Measurements from ENCODE around the gene MCCD1.
"Not testable (repeated sequence)": the region's sequence is repeated elsewhere in the genome, so short reads cannot be mapped to it uniquely, and the experiment has no call there.

The MCCD1 gene

DNA sequence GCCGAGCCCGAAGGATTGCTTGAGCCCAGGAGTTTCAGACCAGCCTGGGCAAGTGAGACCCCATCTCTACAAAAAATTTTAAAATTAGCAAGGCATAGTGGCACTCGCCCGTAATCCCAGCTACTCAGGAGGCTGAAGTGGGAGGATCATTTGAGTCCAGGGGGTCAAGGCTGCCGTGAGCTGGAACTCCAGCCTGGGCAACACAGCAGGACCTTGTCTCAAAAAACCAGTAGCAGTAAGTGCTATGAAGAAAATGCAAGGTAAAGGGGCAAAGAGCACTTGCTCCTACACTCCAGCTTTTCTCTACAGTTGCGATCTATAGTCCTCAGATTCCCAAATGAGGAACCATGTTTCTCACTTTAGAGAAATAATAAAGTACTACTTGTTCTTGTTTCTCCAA is 14.9 kb downstream of the MCCD1 start:
- DNase-seq (ENCODE audit: low read depth) = no peak

GRCh38 chr6:31544676-31545075 is 15.9 kb downstream of the MCCD1 start:
- DNase-seq (ENCODE audit: low read depth) = no peak

- no peak for DNase-seq (ENCODE audit: low read depth)
Observed at GRCh38 chr6:31545291-31545690, 16.5 kb downstream of the MCCD1 start.

GRCh38 chr6:31546339-31546957 is 17.7 kb downstream of the MCCD1 start, which contains the start of gene ATP6V1G2:
ATP6V1G2 (minus strand) TSS chr6:31546608; CDS start chr6:31546559, 49 bp downstream.
- peak; percentile 79 for DNase-seq (ENCODE audit: low read depth)

DNA sequence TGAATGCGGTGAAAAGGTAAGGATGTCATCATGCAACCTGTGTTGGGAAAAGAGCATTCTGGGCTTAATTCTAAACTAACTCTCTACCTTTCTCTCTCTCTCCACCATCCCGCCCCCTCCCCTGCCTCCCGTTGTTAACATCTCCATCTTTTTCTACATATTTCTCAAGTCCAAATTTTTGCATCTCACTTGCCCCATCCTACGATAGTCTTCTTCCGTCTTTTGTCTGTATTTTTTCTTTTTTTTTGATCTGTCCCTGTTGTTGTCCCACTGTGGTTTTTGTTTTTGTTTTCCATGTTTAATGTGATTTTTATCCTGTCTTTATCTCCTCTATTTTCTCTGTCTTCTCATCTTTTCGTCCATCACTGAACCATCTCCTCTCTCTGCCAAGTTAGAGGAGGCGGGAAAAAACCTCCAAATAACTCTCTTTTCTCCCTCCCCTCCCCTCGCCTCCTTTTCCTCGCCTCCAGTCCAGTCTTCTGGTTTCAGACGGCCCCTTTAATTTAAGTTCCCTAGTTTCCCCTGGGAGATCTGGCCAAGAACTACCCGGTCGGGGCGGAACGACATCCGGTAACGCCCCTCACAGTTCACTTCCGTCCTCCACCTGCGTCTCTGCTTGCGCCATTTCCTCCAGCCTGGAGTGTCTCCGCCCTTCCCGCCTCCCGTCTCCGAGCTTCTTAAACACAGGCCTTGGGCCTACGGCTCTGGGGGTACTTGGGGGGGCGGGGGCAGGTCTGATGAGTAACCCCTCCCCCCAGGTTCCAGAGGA is 18.4 kb downstream of the MCCD1 start, which contains the start of gene NFKBIL1:
NFKBIL1 (plus strand) TSS at position 651 of the 769 bp plus-strand sequence; CDS start at position 738, 87 bp downstream.
- peak; percentile 95 for DNase-seq (ENCODE audit: low read depth)

DNA sequence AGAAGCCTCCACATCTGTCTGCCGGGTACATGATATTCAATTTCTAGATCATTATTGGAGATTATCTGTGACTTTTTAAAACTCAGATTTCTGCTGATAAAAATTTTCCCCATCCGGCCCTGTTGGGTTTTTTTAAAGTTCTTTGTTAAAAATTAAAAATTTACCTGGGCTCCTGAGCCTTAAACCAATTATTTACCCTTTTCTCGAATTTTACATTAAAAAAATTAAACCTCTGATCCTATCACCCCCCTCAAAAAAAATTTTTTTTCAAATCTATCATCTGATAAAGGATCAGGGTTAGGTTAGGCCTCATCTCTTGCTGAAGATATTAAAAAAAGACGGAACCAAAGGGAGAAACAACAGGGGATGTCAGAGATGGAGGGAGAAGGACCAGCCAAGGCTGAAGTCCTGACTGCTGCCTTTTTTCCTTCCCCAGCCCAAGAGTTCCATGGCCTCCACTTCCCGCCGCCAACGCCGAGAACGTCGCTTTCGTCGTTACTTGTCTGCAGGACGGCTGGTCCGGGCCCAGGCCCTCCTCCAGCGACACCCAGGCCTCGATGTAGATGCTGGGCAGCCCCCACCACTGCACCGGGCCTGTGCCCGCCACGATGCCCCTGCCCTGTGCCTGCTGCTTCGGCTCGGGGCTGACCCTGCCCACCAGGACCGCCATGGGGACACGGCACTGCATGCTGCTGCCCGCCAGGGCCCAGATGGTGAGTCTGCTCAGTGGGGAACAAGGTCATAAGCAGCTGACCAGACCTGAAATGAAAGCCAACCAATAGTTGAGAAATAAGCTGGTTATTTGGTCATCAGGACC is 19.2 kb downstream of the MCCD1 start:
- no peak for DNase-seq (ENCODE audit: low read depth)

- DNase-seq (ENCODE audit: low read depth) = no peak
Observed at GRCh38 chr6:31548544-31548873, 19.7 kb downstream of the MCCD1 start.

- DNase-seq (ENCODE audit: low read depth) = not testable (repeated sequence)
Observed at GRCh38 chr6:31551371-31551770, 22.6 kb downstream of the MCCD1 start.

DNA sequence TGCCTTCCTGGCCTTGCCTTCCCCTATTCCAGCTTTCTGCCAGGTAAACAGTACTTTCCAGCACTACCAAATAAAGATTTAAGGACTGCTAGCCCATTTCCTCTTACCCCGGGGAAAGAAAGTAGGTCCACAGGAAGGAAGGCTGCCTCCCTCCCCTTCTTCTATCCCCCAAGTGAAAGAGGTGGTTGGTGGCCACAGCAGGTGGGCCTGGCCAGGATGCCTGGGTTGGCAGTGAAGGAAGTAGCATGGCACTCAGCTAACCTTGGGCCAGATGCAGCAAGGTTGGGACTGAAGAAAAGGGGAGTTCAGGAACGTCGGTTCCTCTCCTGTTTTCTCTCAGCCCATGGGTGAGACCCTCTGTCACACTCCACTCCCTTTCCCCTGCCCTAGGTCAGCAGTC is 27.5 kb downstream of the MCCD1 start:
- DNase-seq (ENCODE audit: low read depth) = no peak

DNA sequence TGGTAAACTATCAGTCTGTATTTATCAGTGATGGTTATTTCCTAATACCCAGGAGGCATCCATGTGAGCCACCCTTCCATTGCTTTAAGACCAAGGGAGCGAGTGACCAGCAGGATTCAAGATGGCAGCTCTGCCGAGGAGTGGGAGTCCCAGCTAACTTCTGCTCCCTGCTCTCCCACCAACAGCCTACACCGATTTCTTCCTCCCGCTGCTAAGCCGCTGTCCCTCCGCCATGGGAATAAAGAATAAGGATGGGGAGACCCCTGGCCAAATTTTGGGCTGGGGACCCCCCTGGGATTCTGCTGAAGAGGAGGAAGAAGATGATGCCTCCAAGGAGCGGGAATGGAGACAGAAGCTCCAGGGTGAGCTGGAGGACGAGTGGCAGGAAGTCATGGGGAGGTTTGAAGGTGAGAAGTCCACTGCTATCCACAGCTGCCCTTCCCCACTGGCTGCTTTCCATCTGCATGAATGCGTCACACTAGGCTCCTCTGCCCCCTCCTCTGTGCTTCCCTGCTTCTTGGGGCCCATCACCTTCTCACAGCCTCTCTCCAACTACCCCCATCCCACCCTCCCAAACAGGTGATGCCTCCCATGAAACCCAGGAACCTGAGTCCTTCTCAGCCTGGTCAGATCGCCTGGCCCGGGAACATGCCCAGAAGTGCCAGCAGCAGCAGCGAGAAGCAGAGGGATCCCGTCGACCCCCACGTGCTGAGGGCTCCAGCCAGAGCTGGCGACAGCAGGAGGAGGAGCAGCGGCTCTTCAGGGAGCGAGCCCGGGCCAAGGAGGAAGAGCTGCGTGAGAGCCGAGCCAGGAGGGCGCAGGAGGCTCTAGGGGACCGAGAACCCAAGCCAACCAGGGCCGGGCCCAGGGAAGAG is 28.9 kb downstream of the MCCD1 start:
- DNase-seq (ENCODE audit: low read depth) = no peak

DNA sequence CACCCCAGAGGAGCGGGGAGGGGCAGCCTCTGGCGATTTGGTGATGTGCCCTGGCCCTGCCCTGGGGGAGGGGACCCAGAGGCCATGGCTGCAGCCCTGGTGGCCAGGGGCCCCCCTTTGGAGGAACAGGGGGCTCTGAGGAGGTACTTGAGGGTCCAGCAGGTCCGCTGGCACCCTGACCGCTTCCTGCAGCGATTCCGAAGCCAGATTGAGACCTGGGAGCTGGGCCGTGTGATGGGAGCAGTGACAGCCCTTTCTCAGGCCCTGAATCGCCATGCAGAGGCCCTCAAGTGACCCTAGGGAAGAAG is 29.5 kb downstream of the MCCD1 start:
- DNase-seq (ENCODE audit: low read depth) = no peak

DNA sequence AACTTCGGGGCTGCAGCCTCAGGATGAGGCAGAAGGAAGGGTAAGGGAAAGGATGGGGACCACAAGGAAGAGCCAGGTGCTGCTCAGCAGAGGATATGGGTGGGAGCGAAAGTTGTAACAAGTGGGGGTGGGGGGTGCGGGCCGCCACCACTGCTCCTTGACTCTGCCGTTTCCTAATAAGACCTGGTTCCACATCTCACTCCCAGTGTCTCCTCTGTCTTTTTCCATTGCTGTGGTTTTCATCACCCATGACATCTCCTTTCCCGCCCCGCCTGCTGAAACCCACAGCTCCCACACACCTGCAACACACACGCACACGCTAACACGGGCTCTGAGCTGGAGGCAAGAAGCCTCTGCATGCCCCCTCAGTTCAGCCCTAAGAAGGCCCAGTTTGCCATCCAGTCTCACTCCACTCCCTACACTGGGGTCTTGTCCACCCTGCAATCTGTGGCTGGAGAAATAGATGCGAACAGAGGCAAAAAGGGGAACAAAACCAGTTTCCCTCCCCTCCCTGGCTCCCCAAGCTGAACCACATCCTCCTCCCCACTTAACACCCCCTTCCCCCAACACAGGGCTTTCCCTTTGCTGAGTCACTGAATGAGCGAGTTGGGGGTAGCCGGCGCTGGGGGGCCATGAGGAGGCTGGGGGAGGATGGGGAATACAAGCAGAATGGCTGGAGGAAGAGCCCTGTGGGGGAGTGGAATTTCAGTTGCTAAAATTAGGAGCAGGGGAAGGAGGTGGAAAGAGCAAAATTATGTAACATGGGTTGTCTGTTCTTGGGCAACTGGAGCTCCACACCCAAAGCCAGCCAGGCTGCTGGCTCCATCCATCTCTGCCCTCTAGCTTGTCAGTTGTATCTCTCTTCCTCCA is 30.1 kb downstream of the MCCD1 start:
- no peak for DNase-seq (ENCODE audit: low read depth)

GRCh38 chr6:31559606-31559957 is 30.8 kb downstream of the MCCD1 start:
- no peak for DNase-seq (ENCODE audit: low read depth)

- DNase-seq (ENCODE audit: low read depth) = no peak
Observed at GRCh38 chr6:31559958-31560696, 31.4 kb downstream of the MCCD1 start.

DNA sequence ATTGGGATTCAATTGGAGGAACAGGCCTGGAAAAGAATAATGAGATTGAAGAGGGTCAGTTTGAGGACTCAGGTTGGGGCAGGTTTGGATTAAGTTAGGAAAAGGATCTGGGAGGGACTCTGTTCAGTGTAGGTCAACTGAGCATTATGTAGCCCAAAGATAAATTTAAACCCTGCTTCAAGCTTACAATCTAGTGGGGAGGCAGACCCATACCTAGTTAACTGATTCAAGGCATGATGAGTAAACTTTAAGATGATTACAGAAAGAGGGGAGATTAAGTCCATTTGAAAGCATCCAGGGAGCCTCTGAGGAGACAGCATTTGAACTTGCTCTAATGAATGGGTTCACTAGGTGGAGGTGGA is 31.9 kb downstream of the MCCD1 start:
- no peak for DNase-seq (ENCODE audit: low read depth)

DNA sequence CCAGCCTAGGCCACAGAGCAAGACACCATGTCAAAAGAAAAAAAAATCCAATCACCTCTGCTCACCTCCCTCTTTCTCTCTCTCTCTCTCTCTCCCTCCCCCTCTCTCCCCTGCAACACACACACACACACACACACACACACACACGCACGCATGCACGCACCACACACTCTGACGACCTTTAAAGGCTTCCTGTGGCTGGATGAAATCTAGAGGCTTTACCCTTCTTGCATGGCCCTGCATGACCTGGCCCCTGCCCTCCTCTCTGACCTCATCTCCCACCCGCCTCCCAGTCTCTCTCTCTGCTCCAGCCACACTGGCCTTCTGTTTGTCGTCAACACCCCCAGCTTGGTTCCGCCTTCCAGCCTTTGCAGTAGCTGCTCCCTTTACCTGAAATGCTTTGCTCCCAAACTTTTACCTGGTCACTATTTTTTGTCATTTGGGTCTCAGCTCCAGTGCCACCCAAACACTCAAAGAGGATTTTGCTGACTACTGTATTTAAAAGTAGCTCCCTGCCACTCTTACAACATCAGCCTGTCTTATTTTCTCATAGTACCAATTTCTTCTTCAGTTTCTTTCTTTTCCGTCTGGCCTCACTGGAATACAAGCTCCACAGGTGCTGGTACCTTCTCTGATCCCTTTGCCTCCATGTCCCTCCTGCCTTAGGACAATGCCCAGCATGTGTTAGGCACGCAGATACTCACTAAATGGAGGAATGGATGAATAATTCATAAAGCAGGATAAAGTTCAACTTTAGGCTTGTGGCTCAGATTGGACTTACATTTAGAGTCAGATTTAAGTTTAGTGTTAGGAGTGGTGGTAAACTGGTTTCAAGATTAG is 39.0 kb downstream of the MCCD1 start:
- no peak for DNase-seq (ENCODE audit: low read depth)

GRCh38 chr6:31568537-31568961 is 39.8 kb downstream of the MCCD1 start:
- no peak for DNase-seq (ENCODE audit: low read depth)

DNA sequence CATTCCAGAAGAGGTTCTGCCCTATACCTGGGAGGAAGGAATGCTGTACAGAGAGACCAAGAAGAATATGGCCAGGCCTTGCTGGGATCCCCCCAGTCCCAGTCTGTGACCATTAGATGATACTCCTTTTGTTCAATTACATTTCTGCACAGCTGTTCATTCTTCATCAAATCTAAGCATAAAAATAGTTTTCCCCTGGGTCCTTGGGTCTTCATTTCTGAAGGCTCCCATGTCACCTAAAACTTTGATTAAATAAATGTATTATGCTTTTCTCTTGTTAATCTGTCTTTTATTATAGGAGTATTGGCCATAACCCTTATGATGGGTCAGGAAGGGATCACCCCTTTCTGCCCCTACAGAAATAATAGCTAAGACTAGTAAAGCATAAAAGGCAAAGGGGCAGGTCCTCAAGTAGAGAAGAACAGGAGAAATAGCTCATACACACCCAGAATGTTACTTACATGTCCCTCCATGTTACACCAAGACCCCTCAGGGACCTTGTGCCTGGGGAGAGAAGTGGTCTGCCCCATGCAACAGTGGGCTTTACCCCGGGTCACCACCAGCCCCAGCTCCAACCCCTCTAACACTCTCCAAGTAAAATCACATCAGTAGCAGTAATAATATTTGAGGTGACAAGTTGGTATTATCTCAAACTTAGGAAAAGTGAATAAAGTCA is 41.2 kb downstream of the MCCD1 start:
- no peak for DNase-seq (ENCODE audit: low read depth)

Data from HS-5 (cell line).